ENCODE measurements around the gene ZNF688. TPM values are rescaled to one million over a fixed set of nuclear protein-coding genes. Genes with fewer than 3 reads are reported as not detected.

Gene ZNF688
- total and polyA plus RNA-seq, 9 of the 15 experiments (the other 6 are each of a cell fraction or from before 2014, with no cell fraction given) = 0.48 to 12.9 (median 4.5) TPM

GRCh38 chr16:30615358-30616091, 44.0 kb upstream of the ZNF688 start:
- ChIA-PET CTCF (ENCODE audit: low intra/inter-chr PET ratio) (no interaction called here), POLR2A (interaction anchor here (0.6 to 1.3 kb wide), 8 partner anchors 12 to 539 kb away, joined by 3 to 4 read pairs (median 3); partner anchors contain the start of genes PPP4C, SEPTIN1 and ZNF785)
- Histone ChIP-seq H3K9me3 (replicated peaks; ENCODE audit: control insufficient read depth, insufficient read depth, low read depth, low read length) (peaks cover 9% of the 10 kb centered on the region), H3K4me3 (no peak overlapping the region), H3K27me3 (ENCODE audit: control insufficient read depth in 2 of 2, insufficient read depth in 2 of 2, low read length in 2 of 2) (no peaks in the 10 kb centered on the region), H3K9ac (ENCODE audit: insufficient read depth in 1 of 2, low read depth in 2 of 2, low read length in 2 of 2) (no peak overlapping the region), H3K79me2 (ENCODE audit: control insufficient read depth, insufficient read depth, low read length) (no peaks in the 10 kb centered on the region), H4K20me1 (replicated peaks; ENCODE audit: control insufficient read depth, insufficient read depth, low read length) (no peaks in the 10 kb centered on the region), H3K9me1 (ENCODE audit: control insufficient read depth, insufficient read depth, low read length) (no peaks in the 10 kb centered on the region), H2AFZ (ENCODE audit: low read depth, low read length) (no peak overlapping the region), H3K36me3 (ENCODE audit: control insufficient read depth, insufficient read depth, low read length) (no peaks in the 10 kb centered on the region), H3K4me1 (replicated peaks in 1 of 2; ENCODE audit: control insufficient read depth in 2 of 2, insufficient read depth in 2 of 2, low read length in 2 of 2) (peaks cover 2 to 8% of the 10 kb centered on the region in 2 experiments; a peak in 4 of 5 replicates), H3K27ac (ENCODE audit: extremely low read depth, low read depth, low read length) (no peak overlapping the region), H3K4me2 (ENCODE audit: insufficient read depth, low read length) (no peak overlapping the region)
- ATAC-seq (peak; percentile 79), FAIRE-seq (no peak), DNase-seq (ENCODE audit: extremely low read depth in 1 of 4, low spot score in 3 of 4) (peak; percentile 18 to 48 (median 33))
- BruUV-seq (replicated peaks) = no TSS peak
- in situ Hi-C loops (cut with MboI) (no loop called here), intact Hi-C loops (cut with micrococcal nuclease) (no loop called here)
- 61% methylated on average over 11 of the region's 12 CpGs for WGBS (ENCODE audit: insufficient coverage, low coverage, missing lambda C conversion rate)
- TF ChIP-seq RAD51 (IDR thresholded peaks at IDR 0.05; ENCODE audit: borderline replicate concordance, low read depth) = no peak
- TF ChIP-seq BDP1 (IDR thresholded peaks at IDR 0.05; ENCODE audit: insufficient read depth, insufficient read length) = no peak
- TF ChIP-seq TEAD1 (CRISPR knock-in tag; IDR thresholded peaks at IDR 0.05) = no peak
- TF ChIP-seq YY1 (IDR thresholded peaks at IDR 0.05; ENCODE audit: borderline replicate concordance in 1 of 3, control insufficient read depth in 1 of 3, extremely low read depth in 1 of 3, insufficient read depth in 3 of 3, insufficient read length in 1 of 3, insufficient replicate concordance in 2 of 3, low read depth in 1 of 3, low read length in 2 of 3) = no peak
- TF ChIP-seq TCF3 (CRISPR knock-in tag; IDR thresholded peaks at IDR 0.05) = peak; percentile 59
- peak; percentile 52; the same call in 1 of the 2 replicates for TF ChIP-seq ARID1B (IDR thresholded peaks at IDR 0.05)
- TF ChIP-seq POLR2A (conservative IDR thresholded peaks at IDR 0.05) = no peak
- TF ChIP-seq TBL1XR1 (IDR thresholded peaks at IDR 0.05; ENCODE audit: low read length in 2 of 2) = no peak
- TF ChIP-seq NFIC (IDR thresholded peaks at IDR 0.05) = peak; percentile 51
- TF ChIP-seq EZH2 (IDR thresholded peaks at IDR 0.05; ENCODE audit: borderline replicate concordance, low read depth, low read length) = no peak
- no peak for TF ChIP-seq ZNF174 (CRISPR knock-in tag; IDR thresholded peaks at IDR 0.05)
- TF ChIP-seq TRIM24 (IDR thresholded peaks at IDR 0.05) = peak in 1 of 2 experiments; percentile 67; a peak in 1 of 4 replicates
- TF ChIP-seq RBBP5 (IDR thresholded peaks at IDR 0.05; ENCODE audit: borderline replicate concordance, insufficient read depth, low read length, poor library complexity, severe bottlenecking) = no peak
- TF ChIP-seq RBM17 (IDR thresholded peaks at IDR 0.05; ENCODE audit: borderline replicate concordance, low read depth, low read length) = no peak
- TF ChIP-seq ZBTB2 (IDR thresholded peaks at IDR 0.05) = no peak
- TF ChIP-seq ERF (CRISPR knock-in tag; IDR thresholded peaks at IDR 0.05) = no peak
- TF ChIP-seq ZNF277 (CRISPR knock-in tag; IDR thresholded peaks at IDR 0.05; ENCODE audit: borderline replicate concordance) = no peak
- TF ChIP-seq SMC3 (conservative IDR thresholded peaks at IDR 0.05; ENCODE audit: insufficient read depth, low read depth, low read length) = peak; percentile 18; the same call in 1 of the 2 replicates
- TF ChIP-seq HDAC1 (IDR thresholded peaks at IDR 0.05) = no peak
- 0 out of 2 replicates have a peak, but pooled peaks have one; percentile 44 for TF ChIP-seq STAG1 (CRISPR knock-in tag; IDR thresholded peaks at IDR 0.05; ENCODE audit: borderline replicate concordance)
- TF ChIP-seq CBFA2T3 (IDR thresholded peaks at IDR 0.05) = peak; percentile 64
